ENCODE data around the gene C12orf56.
"Not testable (repeated sequence)": the region's sequence is repeated elsewhere in the genome, so short reads cannot be mapped to it uniquely, and the experiment has no call there.

C12orf56 gene

GRCh38 chr12:64218597-64218996, 172.0 kb downstream of the C12orf56 start:
- DNase-seq = peak; percentile 7
- in situ Hi-C loops (cut with HindIII; ENCODE audit: low pct_ligation_motif_present, low pct_unique_long_range_greater_than_20kb, low sequenced_read_pairs) = no loop called here

- in situ Hi-C loops (cut with HindIII; ENCODE audit: low pct_ligation_motif_present, low pct_unique_long_range_greater_than_20kb, low sequenced_read_pairs); DNase-seq: not testable (repeated sequence)
Measured at GRCh38 chr12:64217643-64218042, 172.9 kb downstream of the C12orf56 start.

GRCh38 chr12:64216239-64216638, 174.3 kb downstream of the C12orf56 start:
- no peak for DNase-seq
- in situ Hi-C loops (cut with HindIII; ENCODE audit: low pct_ligation_motif_present, low pct_unique_long_range_greater_than_20kb, low sequenced_read_pairs) = no loop called here
